ENCODE measurements around the gene CHD2. TPM values are rescaled to one million over a fixed set of nuclear protein-coding genes. Genes with fewer than 3 reads are reported as not detected.

Gene CHD2
- total RNA-seq, 1 experiment from 2014 or later: 81.8 TPM

- no peak for TF ChIP-seq POLR2AphosphoS5 (IDR thresholded peaks at IDR 0.05; ENCODE audit: low read depth, low read length)
- no peak for TF ChIP-seq CTCF (IDR thresholded peaks at IDR 0.05)
- TF ChIP-seq TCF7L2 (IDR thresholded peaks at IDR 0.05; ENCODE audit: low read depth, low read length): no peak
- TF ChIP-seq, protein P1, sequence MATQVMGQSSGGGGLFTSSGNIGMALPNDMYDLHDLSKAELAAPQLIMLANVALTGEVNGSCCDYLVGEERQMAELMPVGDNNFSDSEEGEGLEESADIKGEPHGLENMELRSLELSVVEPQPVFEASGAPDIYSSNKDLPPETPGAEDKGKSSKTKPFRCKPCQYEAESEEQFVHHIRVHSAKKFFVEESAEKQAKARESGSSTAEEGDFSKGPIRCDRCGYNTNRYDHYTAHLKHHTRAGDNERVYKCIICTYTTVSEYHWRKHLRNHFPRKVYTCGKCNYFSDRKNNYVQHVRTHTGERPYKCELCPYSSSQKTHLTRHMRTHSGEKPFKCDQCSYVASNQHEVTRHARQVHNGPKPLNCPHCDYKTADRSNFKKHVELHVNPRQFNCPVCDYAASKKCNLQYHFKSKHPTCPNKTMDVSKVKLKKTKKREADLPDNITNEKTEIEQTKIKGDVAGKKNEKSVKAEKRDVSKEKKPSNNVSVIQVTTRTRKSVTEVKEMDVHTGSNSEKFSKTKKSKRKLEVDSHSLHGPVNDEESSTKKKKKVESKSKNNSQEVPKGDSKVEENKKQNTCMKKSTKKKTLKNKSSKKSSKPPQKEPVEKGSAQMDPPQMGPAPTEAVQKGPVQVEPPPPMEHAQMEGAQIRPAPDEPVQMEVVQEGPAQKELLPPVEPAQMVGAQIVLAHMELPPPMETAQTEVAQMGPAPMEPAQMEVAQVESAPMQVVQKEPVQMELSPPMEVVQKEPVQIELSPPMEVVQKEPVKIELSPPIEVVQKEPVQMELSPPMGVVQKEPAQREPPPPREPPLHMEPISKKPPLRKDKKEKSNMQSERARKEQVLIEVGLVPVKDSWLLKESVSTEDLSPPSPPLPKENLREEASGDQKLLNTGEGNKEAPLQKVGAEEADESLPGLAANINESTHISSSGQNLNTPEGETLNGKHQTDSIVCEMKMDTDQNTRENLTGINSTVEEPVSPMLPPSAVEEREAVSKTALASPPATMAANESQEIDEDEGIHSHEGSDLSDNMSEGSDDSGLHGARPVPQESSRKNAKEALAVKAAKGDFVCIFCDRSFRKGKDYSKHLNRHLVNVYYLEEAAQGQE (IDR thresholded peaks at IDR 0.05; ENCODE audit: insufficient read depth in 1 of 2, low read depth in 2 of 2, low read length in 1 of 2): no peak
- no peak for TF ChIP-seq SIN3A (IDR thresholded peaks at IDR 0.05; ENCODE audit: borderline replicate concordance, insufficient read depth, low read depth, low read length)
- BruUV-seq (replicated peaks): no TSS peak
- DNase-seq (ENCODE audit: low read depth, low spot score): no peak
- in situ Hi-C loops (cut with HindIII; ENCODE audit: low pct_unique_long_range_greater_than_20kb, low sequenced_read_pairs) (no loop called here), intact Hi-C loops (cut with micrococcal nuclease; ENCODE audit: unreplicated experiment) (no loop called here)
- Histone ChIP-seq H3K27me3 (ENCODE audit: control insufficient read depth, insufficient read depth, low read length) (no peaks in the 10 kb centered on the region), H3K4me3 (ENCODE audit: low read depth in 2 of 2, low read length in 2 of 2) (no peak overlapping the region), H3K36me3 (ENCODE audit: control insufficient read depth, insufficient read depth, low read length) (peaks cover 69% of the 10 kb centered on the region), H3K4me1 (ENCODE audit: control insufficient read depth, insufficient read depth, low read length) (no peaks in the 10 kb centered on the region), H3K9me3 (ENCODE audit: control insufficient read depth, insufficient read depth, low read depth, low read length) (no peaks in the 10 kb centered on the region), H3K27ac (ENCODE audit: low read length) (no peak overlapping the region)
- CTCF ChIA-PET: no interaction called here
- peak; percentile 28; the same call in 1 of the 2 replicates for ATAC-seq
- POLR2A ChIA-PET: no interaction called here
Measured at GRCh38 chr15:93005133-93005532, 105.0 kb downstream of the CHD2 start.

- DNase-seq (ENCODE audit: low read depth, low spot score) (no peak), ATAC-seq (no peak)
- ChIA-PET CTCF (no interaction called here), POLR2A (no interaction called here)
- no peak overlapping the region for H3K27ac ChIP-seq (ENCODE audit: low read length)
- TF ChIP-seq TCF7L2 (IDR thresholded peaks at IDR 0.05; ENCODE audit: low read depth, low read length) (no peak), SIN3A (IDR thresholded peaks at IDR 0.05; ENCODE audit: borderline replicate concordance, insufficient read depth, low read depth, low read length) (no peak), POLR2AphosphoS5 (IDR thresholded peaks at IDR 0.05; ENCODE audit: low read depth, low read length) (no peak), CTCF (IDR thresholded peaks at IDR 0.05) (no peak)
- TF ChIP-seq, protein P1 (IDR thresholded peaks at IDR 0.05; ENCODE audit: insufficient read depth in 1 of 2, low read depth in 2 of 2, low read length in 1 of 2): no peak
- in situ Hi-C loops (cut with HindIII; ENCODE audit: low pct_unique_long_range_greater_than_20kb, low sequenced_read_pairs): no loop called here
- intact Hi-C loops (cut with micrococcal nuclease; ENCODE audit: unreplicated experiment): no loop called here
- no TSS peak for BruUV-seq (replicated peaks)
- no peaks in the 10 kb centered on the region for H3K4me1 ChIP-seq (ENCODE audit: control insufficient read depth, insufficient read depth, low read length)
- H3K27me3 ChIP-seq (ENCODE audit: control insufficient read depth, insufficient read depth, low read length): no peaks in the 10 kb centered on the region
- no peak overlapping the region for H3K4me3 ChIP-seq (ENCODE audit: low read depth in 2 of 2, low read length in 2 of 2)
- no peaks in the 10 kb centered on the region for H3K9me3 ChIP-seq (ENCODE audit: control insufficient read depth, insufficient read depth, low read depth, low read length)
- H3K36me3 ChIP-seq (ENCODE audit: control insufficient read depth, insufficient read depth, low read length): peaks cover 73% of the 10 kb centered on the region
Measured at GRCh38 chr15:93007994-93008393, 107.9 kb downstream of the CHD2 start.
